Measurements from ENCODE around the gene SH3PXD2B. TPM values are rescaled to one million over a fixed set of nuclear protein-coding genes. Genes with fewer than 3 reads are reported as not detected.

The SH3PXD2B gene
- total RNA-seq, 6 donors from 2014 or later = 17.1 to 55.5 (median 43.2) TPM

GRCh38 chr5:172492097-172492840, 37.9 kb upstream of the SH3PXD2B start:
- no peak for TF ChIP-seq POLR2A (IDR thresholded peaks at IDR 0.05)
- TF ChIP-seq, protein P1, sequence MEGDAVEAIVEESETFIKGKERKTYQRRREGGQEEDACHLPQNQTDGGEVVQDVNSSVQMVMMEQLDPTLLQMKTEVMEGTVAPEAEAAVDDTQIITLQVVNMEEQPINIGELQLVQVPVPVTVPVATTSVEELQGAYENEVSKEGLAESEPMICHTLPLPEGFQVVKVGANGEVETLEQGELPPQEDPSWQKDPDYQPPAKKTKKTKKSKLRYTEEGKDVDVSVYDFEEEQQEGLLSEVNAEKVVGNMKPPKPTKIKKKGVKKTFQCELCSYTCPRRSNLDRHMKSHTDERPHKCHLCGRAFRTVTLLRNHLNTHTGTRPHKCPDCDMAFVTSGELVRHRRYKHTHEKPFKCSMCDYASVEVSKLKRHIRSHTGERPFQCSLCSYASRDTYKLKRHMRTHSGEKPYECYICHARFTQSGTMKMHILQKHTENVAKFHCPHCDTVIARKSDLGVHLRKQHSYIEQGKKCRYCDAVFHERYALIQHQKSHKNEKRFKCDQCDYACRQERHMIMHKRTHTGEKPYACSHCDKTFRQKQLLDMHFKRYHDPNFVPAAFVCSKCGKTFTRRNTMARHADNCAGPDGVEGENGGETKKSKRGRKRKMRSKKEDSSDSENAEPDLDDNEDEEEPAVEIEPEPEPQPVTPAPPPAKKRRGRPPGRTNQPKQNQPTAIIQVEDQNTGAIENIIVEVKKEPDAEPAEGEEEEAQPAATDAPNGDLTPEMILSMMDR (IDR thresholded peaks at IDR 0.05) = no peak
- no peak for TF ChIP-seq POLR2AphosphoS5 (IDR thresholded peaks at IDR 0.05)
- no peak for TF ChIP-seq EP300 (IDR thresholded peaks at IDR 0.05)
- peaks cover 2 to 7% (median 6%) of the 10 kb centered on the region in 4 donors for H3K4me1 ChIP-seq
- H3K9me3 ChIP-seq = no peaks in the 10 kb centered on the region
- no peak overlapping the region for H3K4me3 ChIP-seq
- H3K36me3 ChIP-seq = no peaks in the 10 kb centered on the region
- no peak for DNase-seq
- H3K27me3 ChIP-seq = no peaks in the 10 kb centered on the region
- no peak overlapping the region for H3K27ac ChIP-seq
- WGBS, 2 donors = 85 to 90% methylated on average over 14 of the region's 14 CpGs
- no peak for ATAC-seq (ENCODE audit: low FRiP score in 2 of 2)

GRCh38 chr5:172491481-172491880, 37.2 kb upstream of the SH3PXD2B start:
- Histone ChIP-seq H3K4me1 (peaks cover 0 to 1% (median 0%) of the 10 kb centered on the region in 4 donors), H3K4me3 (no peak overlapping the region), H3K27ac (no peak overlapping the region), H3K36me3 (no peaks in the 10 kb centered on the region), H3K27me3 (no peaks in the 10 kb centered on the region), H3K9me3 (no peaks in the 10 kb centered on the region)
- no peak for TF ChIP-seq POLR2AphosphoS5 (IDR thresholded peaks at IDR 0.05)
- TF ChIP-seq, protein P1 (IDR thresholded peaks at IDR 0.05) = no peak
- TF ChIP-seq EP300 (IDR thresholded peaks at IDR 0.05) = no peak
- no peak for TF ChIP-seq POLR2A (IDR thresholded peaks at IDR 0.05)
- no peak for ATAC-seq (ENCODE audit: low FRiP score in 2 of 2)
- WGBS, 2 donors = 86 to 100% methylated on average over 2 to 8 of the region's 8 CpGs
- no peak for DNase-seq

GRCh38 chr5:172490514-172491461, 36.5 kb upstream of the SH3PXD2B start:
- H3K27me3 ChIP-seq = no peaks in the 10 kb centered on the region
- H3K27ac ChIP-seq = no peak overlapping the region
- TF ChIP-seq EP300 (IDR thresholded peaks at IDR 0.05) = no peak
- no peak for TF ChIP-seq POLR2AphosphoS5 (IDR thresholded peaks at IDR 0.05)
- TF ChIP-seq POLR2A (IDR thresholded peaks at IDR 0.05) = no peak
- no peak overlapping the region for H3K4me3 ChIP-seq
- no peak for DNase-seq
- no peaks in the 10 kb centered on the region for H3K4me1 ChIP-seq
- H3K9me3 ChIP-seq = no peaks in the 10 kb centered on the region
- no peaks in the 10 kb centered on the region for H3K36me3 ChIP-seq
- 86 to 90% methylated on average over 6 to 11 of the region's 12 CpGs for WGBS, 2 donors
- no peak for ATAC-seq (ENCODE audit: low FRiP score in 2 of 2)

GRCh38 chr5:172488221-172488620, 33.9 kb upstream of the SH3PXD2B start:
- WGBS, 2 donors = 84 to 89% methylated on average over 10 to 14 of the region's 14 CpGs
- no peaks in the 10 kb centered on the region for H3K27me3 ChIP-seq
- no peak for ATAC-seq (ENCODE audit: low FRiP score in 2 of 2)
- H3K4me3 ChIP-seq = no peak overlapping the region
- H3K9me3 ChIP-seq = no peaks in the 10 kb centered on the region
- TF ChIP-seq, protein P1 (IDR thresholded peaks at IDR 0.05) = no peak
- TF ChIP-seq POLR2A (IDR thresholded peaks at IDR 0.05) (no peak), EP300 (IDR thresholded peaks at IDR 0.05) (no peak), POLR2AphosphoS5 (IDR thresholded peaks at IDR 0.05) (no peak)
- H3K27ac ChIP-seq = no peak overlapping the region
- H3K36me3 ChIP-seq = no peaks in the 10 kb centered on the region
- no peaks in the 10 kb centered on the region for H3K4me1 ChIP-seq
- no peak for DNase-seq

- 85 to 89% methylated on average over 9 of the region's 9 CpGs for WGBS, 2 donors
- ATAC-seq (ENCODE audit: low FRiP score in 2 of 2) = no peak
- TF ChIP-seq EP300 (IDR thresholded peaks at IDR 0.05) = no peak
- TF ChIP-seq POLR2A (IDR thresholded peaks at IDR 0.05) = no peak
- no peak for TF ChIP-seq POLR2AphosphoS5 (IDR thresholded peaks at IDR 0.05)
- TF ChIP-seq, protein P1 (IDR thresholded peaks at IDR 0.05) = no peak
Observed at GRCh38 chr5:172487671-172488070, 33.3 kb upstream of the SH3PXD2B start.

More at GRCh38 chr5:172487671-172488070, 33.3 kb upstream of the SH3PXD2B start:
- H3K4me1 ChIP-seq = no peaks in the 10 kb centered on the region
- no peaks in the 10 kb centered on the region for H3K9me3 ChIP-seq
- no peak for DNase-seq
- no peaks in the 10 kb centered on the region for H3K36me3 ChIP-seq
- H3K27ac ChIP-seq = no peak overlapping the region
- no peak overlapping the region for H3K4me3 ChIP-seq
- no peaks in the 10 kb centered on the region for H3K27me3 ChIP-seq

Measured in upper lobe of left lung (tissue), 6 donors.